SK-N-SH (cell line): ENCODE results near the gene PTPRD.

Experiments
- TCF12 ChIP-seq: IDR thresholded peaks from 2 replicates; pipeline ENCODE4 v1.4.0; 2012
- TF ChIP-seq, protein P1 (sequence below): fragments of 200-600 bp; sonication (generic); IDR thresholded peaks from 2 replicates; pipeline ENCODE4 v1.6.1; 2017; ENCODE audit warnings: antibody characterized with exemption, mild to moderate bottlenecking, moderate library complexity
- TF ChIP-seq, protein P2 (sequence below): IDR thresholded peaks from 2 replicates; pipeline ENCODE4 v1.4.0; 2012; ENCODE audit warnings: low read depth

DNA sequence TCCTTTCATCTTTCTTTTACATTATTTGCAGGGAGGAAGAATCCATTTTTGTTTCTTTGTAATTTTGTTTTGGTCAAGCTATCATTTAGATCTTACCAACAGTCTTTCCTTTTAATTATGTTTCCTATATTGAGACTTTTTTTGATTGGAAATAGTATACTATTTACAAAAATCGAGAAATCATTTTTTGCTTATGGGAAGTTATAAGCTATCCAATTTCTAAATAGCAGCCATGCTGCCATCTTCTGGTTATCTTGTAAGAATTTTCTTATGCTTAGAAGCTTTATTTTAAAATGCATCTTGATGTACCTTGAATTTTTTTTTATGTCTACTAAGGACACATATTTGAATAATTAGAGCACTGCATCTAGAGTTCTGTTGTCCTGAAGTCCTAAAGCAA, 821.2 kb downstream of the PTPRD start:
- TF ChIP-seq, protein P1, sequence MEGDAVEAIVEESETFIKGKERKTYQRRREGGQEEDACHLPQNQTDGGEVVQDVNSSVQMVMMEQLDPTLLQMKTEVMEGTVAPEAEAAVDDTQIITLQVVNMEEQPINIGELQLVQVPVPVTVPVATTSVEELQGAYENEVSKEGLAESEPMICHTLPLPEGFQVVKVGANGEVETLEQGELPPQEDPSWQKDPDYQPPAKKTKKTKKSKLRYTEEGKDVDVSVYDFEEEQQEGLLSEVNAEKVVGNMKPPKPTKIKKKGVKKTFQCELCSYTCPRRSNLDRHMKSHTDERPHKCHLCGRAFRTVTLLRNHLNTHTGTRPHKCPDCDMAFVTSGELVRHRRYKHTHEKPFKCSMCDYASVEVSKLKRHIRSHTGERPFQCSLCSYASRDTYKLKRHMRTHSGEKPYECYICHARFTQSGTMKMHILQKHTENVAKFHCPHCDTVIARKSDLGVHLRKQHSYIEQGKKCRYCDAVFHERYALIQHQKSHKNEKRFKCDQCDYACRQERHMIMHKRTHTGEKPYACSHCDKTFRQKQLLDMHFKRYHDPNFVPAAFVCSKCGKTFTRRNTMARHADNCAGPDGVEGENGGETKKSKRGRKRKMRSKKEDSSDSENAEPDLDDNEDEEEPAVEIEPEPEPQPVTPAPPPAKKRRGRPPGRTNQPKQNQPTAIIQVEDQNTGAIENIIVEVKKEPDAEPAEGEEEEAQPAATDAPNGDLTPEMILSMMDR: peak; percentile 50
- TF ChIP-seq, protein P2, sequence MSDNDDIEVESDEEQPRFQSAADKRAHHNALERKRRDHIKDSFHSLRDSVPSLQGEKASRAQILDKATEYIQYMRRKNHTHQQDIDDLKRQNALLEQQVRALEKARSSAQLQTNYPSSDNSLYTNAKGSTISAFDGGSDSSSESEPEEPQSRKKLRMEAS: no peak
- TF ChIP-seq TCF12: no peak
